IMR-90 (cell line): ENCODE results near the gene LAMA3. TPM values are rescaled to one million over a fixed set of nuclear protein-coding genes. Genes with fewer than 3 reads are reported as not detected.

ENCODE experiments used
- ATAC-seq: fragments of 200-7000 bp; cut with Tn5 transposase; 2 replicates; pipeline ENCODE4 v1.9.1; 2020; ENCODE audit warnings: low read depth, mild to moderate bottlenecking, moderate library complexity
- BruUV-seq: library from RNA; stranded (reverse); fragments of 400-500 nt; replicated peaks from 2 replicates; lab custom pipeline; 2021; lab: Mats Ljungman, UMichigan
- CTCF ChIA-PET: fragments of 300-600 bp; formaldehyde crosslinking; extraction: SDS; loops from one replicate; lab custom pipeline; 2021; ENCODE audit warnings: antibody characterized with exemption; lab: Yijun Ruan, JAX
- POLR2A ChIA-PET: fragments of 300-600 bp; sonication (Branson Sonifier 250); formaldehyde crosslinking; loops from one replicate; lab custom pipeline; 2022; ENCODE audit warnings: antibody characterized with exemption; ENCODE audit not compliant: unreplicated experiment; lab: Charles Lee
- DNase-seq: peaks from one replicate; pipeline ENCODE4 v3.0.0; 2013
- H2AFZ ChIP-seq: replicated peaks from 2 replicates; pipeline ENCODE3; 2013; ENCODE audit warnings: low read length, mild to moderate bottlenecking; ENCODE audit not compliant: poor library complexity
- H2AK5ac ChIP-seq: 2 replicates; pipeline ENCODE4 v1.6.1; 2013; ENCODE audit warnings: low read depth, low read length, inconsistent platforms
- H2AK9ac ChIP-seq: replicated peaks from 2 replicates; pipeline ENCODE3; 2013; ENCODE audit warnings: mild to moderate bottlenecking, low read depth, low read length, moderate library complexity; ENCODE audit not compliant: poor library complexity
- H2BK120ac ChIP-seq: 2 replicates; pipeline ENCODE4 v1.6.1; 2013; ENCODE audit warnings: low read depth, low read length, inconsistent platforms
- H2BK15ac ChIP-seq: 3 replicates; pipeline ENCODE4 v1.6.1; 2013; ENCODE audit warnings: low read depth, low read length, inconsistent platforms
- H2BK20ac ChIP-seq: 2 replicates; pipeline ENCODE4 v1.6.1; 2013; ENCODE audit warnings: low read depth, mild to moderate bottlenecking, inconsistent platforms, low read length, moderate library complexity
- H2BK5ac ChIP-seq: 2 replicates; pipeline ENCODE4 v1.6.1; 2013; ENCODE audit warnings: mild to moderate bottlenecking, low read depth, low read length, inconsistent platforms; ENCODE audit not compliant: poor library complexity, severe bottlenecking
- H3K14ac ChIP-seq: replicated peaks from 2 replicates; pipeline ENCODE4 v1.6.1; 2013; ENCODE audit warnings: low read depth, low read length, inconsistent platforms
- H3K18ac ChIP-seq: 2 replicates; pipeline ENCODE4 v1.6.1; 2013; ENCODE audit warnings: low read depth, low read length, control low read depth
- H3K23ac ChIP-seq: 2 replicates; pipeline ENCODE4 v1.6.1; 2013; ENCODE audit warnings: low read depth, low read length, inconsistent platforms
- H3K27ac ChIP-seq: 2 replicates; pipeline ENCODE4 v1.5.1; 2013; ENCODE audit warnings: mild to moderate bottlenecking, control low read depth, low read length; ENCODE audit not compliant: insufficient read depth
- H3K27me3 ChIP-seq: 2 replicates; pipeline ENCODE4 v1.6.1; 2013; ENCODE audit warnings: low read length; ENCODE audit not compliant: control insufficient read depth, insufficient read depth
- H3K36me3 ChIP-seq: 2 replicates; pipeline ENCODE4 v1.6.1; 2013; ENCODE audit warnings: low read length, mixed read lengths; ENCODE audit not compliant: control insufficient read depth, insufficient read depth
- H3K4ac ChIP-seq: 2 replicates; pipeline ENCODE4 v1.6.1; 2013; ENCODE audit warnings: low read depth, low read length, inconsistent platforms
- H3K4me1 ChIP-seq: 2 replicates; pipeline ENCODE4 v1.6.1; 2013; ENCODE audit warnings: low read length, mixed read lengths; ENCODE audit not compliant: control insufficient read depth, insufficient read depth
- H3K4me2 ChIP-seq: 2 replicates; pipeline ENCODE4 v1.6.1; 2013; ENCODE audit warnings: low read depth, mild to moderate bottlenecking, control low read depth, low read length, moderate library complexity
- H3K4me3 ChIP-seq: 2 replicates; pipeline ENCODE4 v1.5.1; 2013; ENCODE audit warnings: low read depth, mild to moderate bottlenecking, control low read depth, low read length, moderate library complexity; ENCODE audit not compliant: insufficient read depth
- H3K56ac ChIP-seq: 2 replicates; pipeline ENCODE4 v1.6.1; 2013; ENCODE audit warnings: low read length, inconsistent platforms; ENCODE audit not compliant: insufficient read depth; ENCODE audit errors: extremely low read depth
- H3K79me1 ChIP-seq, 2 experiments: 2 replicates each; pipeline ENCODE4 v1.6.1; 2013; ENCODE audit warnings: low read length in 2 of 2, inconsistent platforms in 1 of 2, low read depth in 1 of 2
- H3K9ac ChIP-seq: 2 replicates; pipeline ENCODE4 v1.6.1; 2013; ENCODE audit warnings: low read depth, low read length, control low read depth
- H3K9me1 ChIP-seq: 2 replicates; pipeline ENCODE4 v1.6.1; 2013; ENCODE audit warnings: low read length, inconsistent platforms; ENCODE audit not compliant: insufficient read depth
- H3K9me3 ChIP-seq: 2 replicates; pipeline ENCODE4 v1.6.1; 2013; ENCODE audit warnings: low read length; ENCODE audit not compliant: control insufficient read depth, insufficient read depth
- H4K20me1 ChIP-seq: 2 replicates; pipeline ENCODE4 v1.6.1; 2013; ENCODE audit warnings: low read length, inconsistent platforms; ENCODE audit not compliant: insufficient read depth
- H4K5ac ChIP-seq: 2 replicates; pipeline ENCODE4 v1.6.1; 2013; ENCODE audit warnings: mild to moderate bottlenecking, low read depth, low read length, control low read depth
- H4K8ac ChIP-seq, 2 experiments: 2 replicates each; pipeline ENCODE4 v1.6.1; 2013; ENCODE audit warnings: low read depth in 2 of 2, low read length in 2 of 2, control low read depth in 1 of 2, inconsistent platforms in 1 of 2
- H4K91ac ChIP-seq: 2 replicates; pipeline ENCODE4 v1.6.1; 2013; ENCODE audit warnings: low read depth, low read length, inconsistent platforms; ENCODE audit not compliant: insufficient read depth
- POLR2A ChIP-seq: IDR thresholded peaks from 2 replicates; pipeline ENCODE4 v1.6.1; 2012; ENCODE audit warnings: mild to moderate bottlenecking, low read depth, low read length
- WGBS, 2 experiments: methylation state at CpG; one replicate each; pipeline versions ENCODE4 v1.1.5 to v1.1.7; 2013; ENCODE audit warnings: missing lambda C conversion rate in 2 of 2; ENCODE audit not compliant: insufficient read length in 1 of 2; ENCODE audit errors: extremely low coverage in 2 of 2; 5-methylcytosine and 5-hydroxymethylcytosine counted together
- dilution Hi-C: fragments of 300-500 bp; cut with HindIII; formaldehyde crosslinking; loops from one replicate; pipeline ENCODE4 v1.14.3; 2018; ENCODE audit warnings: low sequenced_read_pairs; ENCODE audit not compliant: unreplicated experiment
- in situ Hi-C: fragments of 300-500 bp; cut with MboI; formaldehyde crosslinking; loops from 3 replicates; pipeline ENCODE4 v1.14.3; 2019; ENCODE audit warnings: low sequenced_read_pairs, inconsistent platforms, mixed read lengths
- intact Hi-C: fragments of 100-400 bp; cut with micrococcal nuclease; formaldehyde crosslinking; loops from 2 replicates; pipeline ENCODE4 v1.10.0; 2022
- polyA plus RNA-seq, 3 experiments: library from polyadenylated mRNA; depleted of rRNA; stranded (reverse); fragments of >200 nt; gene quantifications; 2 replicates each; pipeline ENCODE4 v1.2.3, GENCODE V29; 2012; ENCODE audit warnings: low replicate concordance in 1 of 3
- total RNA-seq: library from RNA; depleted of rRNA; stranded (reverse); fragments of >200 nt; gene quantifications from 2 replicates; pipeline ENCODE4 v1.2.3, GENCODE V29; 2012
- TF ChIP-seq, protein P1 (sequence below): fragments of 150-350 bp; IDR thresholded peaks from 2 replicates; pipeline ENCODE4 v1.6.1; 2017; ENCODE audit warnings: mild to moderate bottlenecking, antibody characterized with exemption, low read length, low read depth

Gene LAMA3
- total and polyA plus RNA-seq, 2 of the 4 experiments (the other 2 are of a cell fraction) = 0.18 to 0.19 TPM

- H4K5ac ChIP-seq = no peak overlapping the region
- H3K14ac ChIP-seq = no peak overlapping the region
- H3K4ac ChIP-seq = no peak overlapping the region
- no CpG with 5 or more reads among the region's 7 CpGs for WGBS, 2 experiments
- intact Hi-C loops (loop anchor here (5.0 kb wide), 1 partner anchor 52 kb away; no protein-coding TSS in a partner anchor), in situ Hi-C loops (no loop called here), dilution Hi-C loops (no loop called here)
- no peak overlapping the region for H3K9ac ChIP-seq
- no peak overlapping the region for H3K18ac ChIP-seq
- H2BK20ac ChIP-seq = no peak overlapping the region
- no peaks in the 10 kb centered on the region for H3K9me3 ChIP-seq
- H4K20me1 ChIP-seq = no peaks in the 10 kb centered on the region
- H2BK5ac ChIP-seq = no peak overlapping the region
- H3K23ac ChIP-seq = no peak overlapping the region
- ATAC-seq (no peak), DNase-seq (no peak)
- no peak overlapping the region for H4K91ac ChIP-seq
- TF ChIP-seq POLR2A = no peak
- TF ChIP-seq, protein P1, sequence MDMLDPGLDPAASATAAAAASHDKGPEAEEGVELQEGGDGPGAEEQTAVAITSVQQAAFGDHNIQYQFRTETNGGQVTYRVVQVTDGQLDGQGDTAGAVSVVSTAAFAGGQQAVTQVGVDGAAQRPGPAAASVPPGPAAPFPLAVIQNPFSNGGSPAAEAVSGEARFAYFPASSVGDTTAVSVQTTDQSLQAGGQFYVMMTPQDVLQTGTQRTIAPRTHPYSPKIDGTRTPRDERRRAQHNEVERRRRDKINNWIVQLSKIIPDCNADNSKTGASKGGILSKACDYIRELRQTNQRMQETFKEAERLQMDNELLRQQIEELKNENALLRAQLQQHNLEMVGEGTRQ = no peak
- no peak overlapping the region for H2AK9ac ChIP-seq
- H3K36me3 ChIP-seq = no peaks in the 10 kb centered on the region
- no peaks in the 10 kb centered on the region for H3K79me1 ChIP-seq
- no peak overlapping the region for H3K4me2 ChIP-seq
- H3K27me3 ChIP-seq = peaks cover 28% of the 10 kb centered on the region
- H2BK15ac ChIP-seq = no peak overlapping the region
- H4K8ac ChIP-seq = no peak overlapping the region
- no peak overlapping the region for H3K27ac ChIP-seq
- ChIA-PET POLR2A (no interaction called here), CTCF (no interaction called here)
- no peaks in the 10 kb centered on the region for H3K9me1 ChIP-seq
- H2AK5ac ChIP-seq = no peak overlapping the region
- no peak overlapping the region for H3K4me3 ChIP-seq
- H3K4me1 ChIP-seq = no peaks in the 10 kb centered on the region
- no peak overlapping the region for H2AFZ ChIP-seq
- H3K56ac ChIP-seq = no peak overlapping the region
- no peak overlapping the region for H2BK120ac ChIP-seq
- no TSS peak for BruUV-seq
Measured at GRCh38 chr18:23799540-23799939, 110.3 kb downstream of the LAMA3 start.
